GM21786 (cell line): ENCODE data around the gene N4BP2L2.

Experiments used
- ATAC-seq: cut with Tn5 transposase; IDR thresholded peaks from one replicate; pipeline ENCODE4 v1.9.1; 2021; ENCODE audit not compliant: unreplicated experiment

N4BP2L2 gene

DNA sequence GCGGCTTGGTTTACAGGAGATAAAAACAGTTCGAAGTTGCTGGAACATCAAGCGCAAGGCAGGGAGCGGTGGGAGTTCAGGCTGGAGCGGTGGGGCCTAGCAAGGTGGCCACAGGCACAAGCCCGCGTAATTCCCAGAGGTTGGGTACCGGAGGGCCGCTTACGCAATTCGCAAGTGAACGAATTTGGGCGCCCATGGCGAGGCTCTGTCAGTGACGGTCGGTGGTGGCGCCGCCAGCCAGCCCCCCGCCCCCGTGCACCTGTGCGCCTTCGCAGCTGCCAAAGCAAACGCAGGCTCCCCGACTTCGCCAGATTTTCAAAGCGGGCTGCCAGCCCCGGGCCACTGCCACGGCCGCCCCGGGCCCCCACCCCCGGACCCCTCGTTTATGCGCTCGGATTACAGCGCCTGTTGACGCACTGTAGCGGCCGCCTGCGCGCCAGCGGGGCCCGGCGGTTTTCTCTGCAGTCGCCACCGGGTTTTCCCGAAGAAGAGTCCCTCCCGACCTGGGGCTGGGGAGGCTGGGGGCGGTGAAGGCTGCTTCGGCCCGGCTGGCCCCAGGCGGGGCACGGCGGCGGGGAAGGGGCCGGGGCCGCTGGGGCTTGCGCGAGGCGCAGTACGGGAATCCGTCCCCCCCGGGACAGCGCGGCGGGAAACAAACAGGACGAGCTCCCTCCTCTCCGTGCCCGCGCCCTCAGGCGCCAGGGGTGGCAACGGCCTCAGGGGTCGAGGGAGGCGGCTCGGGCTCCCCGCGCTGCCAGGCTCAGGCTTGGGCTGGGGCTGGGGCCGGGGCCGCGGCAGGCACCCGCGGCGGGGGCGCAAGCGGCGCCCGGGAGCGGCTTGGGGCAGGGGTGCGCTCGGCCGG lies 111.4 kb downstream of the N4BP2L2 start:
- ATAC-seq = peak; percentile 1

GRCh38 chr13:32426191-32426989 lies 112.2 kb downstream of the N4BP2L2 start:
- ATAC-seq = peak; percentile 33

DNA sequence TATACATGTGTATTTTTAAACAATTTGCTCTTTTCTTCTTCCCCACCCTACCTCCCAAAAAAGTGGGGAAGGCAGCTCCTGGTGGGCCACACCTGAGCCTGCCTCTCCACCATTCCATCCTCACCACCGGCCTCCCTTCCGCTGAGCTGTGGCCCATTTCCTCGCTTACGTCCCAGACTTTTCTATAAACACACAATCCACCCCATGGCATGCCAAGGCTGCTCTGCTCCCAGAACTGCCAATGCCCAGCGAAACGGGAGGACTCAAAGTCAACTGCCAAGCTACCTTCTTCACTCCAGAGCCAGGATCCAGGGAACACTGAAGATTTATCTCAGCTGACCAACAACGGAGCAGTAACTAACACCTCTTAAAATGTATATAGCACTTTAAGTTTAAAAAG lies 113.4 kb downstream of the N4BP2L2 start:
- no peak for ATAC-seq

DNA sequence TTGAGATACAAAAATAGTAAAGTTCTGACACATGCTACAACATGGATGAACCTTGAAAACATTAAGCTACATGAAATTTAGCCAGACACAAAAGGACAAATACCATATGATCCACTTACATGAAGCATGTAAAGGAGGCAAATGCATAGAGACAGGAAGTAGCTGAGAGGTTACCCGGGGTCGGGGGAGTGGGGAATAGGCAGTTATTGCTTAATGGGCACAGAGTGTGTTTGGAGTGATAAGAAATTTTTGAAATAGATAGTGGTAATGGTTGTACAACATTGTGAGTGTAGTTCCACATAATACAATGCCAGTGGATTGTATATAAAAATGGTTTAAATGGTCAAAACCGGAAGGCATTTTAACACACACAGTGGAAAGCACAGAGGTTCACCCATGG lies 115.0 kb downstream of the N4BP2L2 start:
- ATAC-seq = no peak

DNA sequence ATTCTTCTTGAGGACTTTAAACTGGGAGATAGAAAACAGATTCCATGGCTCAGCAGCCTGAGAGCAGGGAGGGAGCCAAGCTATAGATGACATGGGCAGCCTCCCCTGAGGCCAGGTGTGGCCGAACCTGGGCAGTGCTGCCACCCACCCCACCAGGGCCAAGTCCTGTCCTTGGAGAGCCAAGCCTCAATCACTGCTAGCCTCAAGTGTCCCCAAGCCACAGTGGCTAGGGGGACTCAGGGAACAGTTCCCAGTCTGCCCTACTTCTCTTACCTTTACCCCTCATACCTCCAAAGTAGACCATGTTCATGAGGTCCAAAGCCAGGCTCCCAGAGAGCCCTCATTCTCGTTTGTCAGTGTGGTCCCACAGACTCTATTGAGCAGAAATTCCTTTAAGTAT lies 118.7 kb downstream of the N4BP2L2 start:
- no peak for ATAC-seq

DNA sequence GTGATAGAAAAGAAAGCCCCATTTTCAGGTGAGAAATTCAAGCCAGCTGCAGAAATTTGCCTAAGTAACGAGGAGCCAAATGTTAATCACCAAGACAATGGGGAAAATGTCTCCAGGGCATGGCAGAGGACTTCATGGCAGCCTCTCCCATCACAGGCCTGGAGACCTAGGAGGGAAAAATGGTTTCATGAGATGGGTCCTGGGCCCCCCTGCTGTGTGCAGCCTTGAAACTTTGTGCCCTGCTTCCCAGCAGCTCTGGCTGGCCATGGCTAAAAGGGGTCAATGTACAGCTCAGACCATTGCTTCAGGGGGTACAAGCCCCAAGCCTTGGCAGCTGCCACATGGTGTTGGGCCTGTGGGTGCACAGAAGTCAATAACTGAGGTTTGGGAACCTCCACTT lies 120.6 kb downstream of the N4BP2L2 start:
- no peak for ATAC-seq

DNA sequence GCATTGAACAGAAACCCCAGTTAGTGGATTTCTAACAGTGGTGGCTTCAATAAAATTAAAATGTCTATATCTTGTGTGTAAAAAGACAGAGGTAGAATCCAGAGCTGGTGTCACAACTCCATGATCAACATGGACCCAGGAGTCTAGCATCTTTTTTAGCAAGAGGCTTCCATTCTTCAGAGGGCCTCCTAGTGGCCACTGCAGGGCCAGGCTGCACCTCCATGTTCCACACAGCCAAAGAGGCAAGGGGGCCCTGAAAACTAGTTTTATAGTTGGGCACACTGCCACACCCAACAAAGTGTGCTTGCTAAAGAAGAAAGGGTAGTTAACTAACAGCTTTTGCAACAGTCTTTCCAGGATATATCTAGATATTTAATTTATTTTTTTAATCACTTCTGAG lies 123.6 kb downstream of the N4BP2L2 start:
- no peak for ATAC-seq

GRCh38 chr13:32414580-32414979 lies 124.0 kb downstream of the N4BP2L2 start:
- ATAC-seq = no peak

- ATAC-seq = no peak
Measured at GRCh38 chr13:32413284-32413683, 125.3 kb downstream of the N4BP2L2 start.

DNA sequence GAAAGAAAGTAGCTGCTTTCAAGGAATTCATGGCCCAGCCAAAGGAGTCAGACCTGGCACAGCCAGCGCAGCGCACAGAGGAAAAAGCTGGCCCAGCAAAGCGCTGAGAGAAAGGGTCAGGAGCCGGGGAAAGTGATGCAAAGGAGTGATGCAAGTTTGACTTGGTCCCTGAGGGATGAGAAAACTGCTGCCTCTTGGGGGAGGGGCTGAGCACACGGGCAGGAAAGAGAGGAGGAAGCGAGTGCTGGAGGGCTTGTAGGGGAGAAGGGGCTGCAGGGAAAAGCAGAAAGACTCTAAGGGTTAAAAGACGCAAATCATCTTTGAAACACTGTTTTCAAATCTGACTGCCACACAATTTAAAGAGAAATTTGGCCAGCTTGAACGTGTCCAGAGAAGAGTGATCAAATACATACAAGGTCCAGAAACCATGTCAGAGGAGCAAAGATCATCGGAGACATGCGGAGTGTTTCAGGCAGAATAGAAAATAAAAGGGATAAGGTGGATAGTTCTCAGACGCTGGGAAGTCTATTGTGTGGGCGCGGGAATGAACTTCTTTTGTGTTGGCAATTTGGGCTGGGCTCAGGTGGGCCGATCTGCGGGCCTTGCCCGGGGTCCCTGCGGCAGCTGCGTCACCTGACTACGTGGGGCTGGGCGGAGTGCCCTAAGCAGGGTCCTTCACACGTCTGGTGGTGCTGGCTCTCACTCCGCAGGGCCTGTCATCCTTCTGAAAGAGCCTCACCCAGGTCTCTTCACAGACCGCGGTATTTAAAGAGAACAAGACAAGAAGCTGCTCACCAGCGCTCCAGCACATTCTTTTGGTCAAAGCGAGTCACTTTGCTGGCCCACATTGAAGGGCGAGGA lies 128.8 kb downstream of the N4BP2L2 start:
- no peak for ATAC-seq

DNA sequence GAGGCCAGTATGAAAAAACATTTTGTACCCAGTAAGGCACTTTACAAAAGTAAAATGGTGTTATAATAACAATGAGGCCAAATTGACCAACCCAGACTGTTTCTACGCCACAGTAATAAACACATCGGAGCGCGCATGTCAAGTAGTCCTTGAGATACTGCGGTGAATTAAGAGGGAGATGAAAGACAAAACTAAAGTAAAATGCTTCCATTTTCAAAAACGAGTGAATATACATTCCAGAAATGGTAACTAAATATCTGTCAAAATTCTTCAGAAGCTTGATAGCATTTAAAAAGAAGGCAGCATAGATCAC lies 129.6 kb downstream of the N4BP2L2 start:
- no peak for ATAC-seq

GRCh38 chr13:32408296-32409000 lies 130.1 kb downstream of the N4BP2L2 start:
- ATAC-seq = no peak

- peak; percentile 74 for ATAC-seq
Measured at GRCh38 chr13:32407854-32408253, 130.7 kb downstream of the N4BP2L2 start.

- no peak for ATAC-seq
Measured at GRCh38 chr13:32403108-32403507, 135.5 kb downstream of the N4BP2L2 start.

- no peak for ATAC-seq
Measured at GRCh38 chr13:32391101-32391619, 147.4 kb downstream of the N4BP2L2 start.

- no peak for ATAC-seq
Measured at GRCh38 chr13:32390484-32390883, 148.1 kb downstream of the N4BP2L2 start.

- no peak for ATAC-seq
Measured at GRCh38 chr13:32390048-32390447, 148.5 kb downstream of the N4BP2L2 start.

DNA sequence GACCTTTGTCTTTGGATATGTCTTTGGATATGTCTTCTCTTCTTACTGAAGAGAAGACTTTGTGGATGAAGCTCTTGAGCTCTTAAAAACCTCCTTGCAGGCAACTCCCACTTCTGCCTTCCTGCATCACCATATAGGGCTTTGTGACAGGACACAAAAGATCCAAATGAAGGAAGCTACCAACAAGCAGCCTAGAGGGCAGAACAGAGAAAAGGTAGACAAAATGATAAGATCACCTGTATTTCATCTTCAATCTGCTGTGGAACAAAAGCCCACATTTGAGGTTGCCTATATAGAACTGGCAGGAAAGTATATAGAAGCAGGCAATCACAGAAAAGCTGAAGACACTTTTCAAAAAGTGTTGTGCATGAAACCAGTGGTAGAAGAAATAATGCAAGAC lies 153.2 kb downstream of the N4BP2L2 start:
- ATAC-seq = no peak

DNA sequence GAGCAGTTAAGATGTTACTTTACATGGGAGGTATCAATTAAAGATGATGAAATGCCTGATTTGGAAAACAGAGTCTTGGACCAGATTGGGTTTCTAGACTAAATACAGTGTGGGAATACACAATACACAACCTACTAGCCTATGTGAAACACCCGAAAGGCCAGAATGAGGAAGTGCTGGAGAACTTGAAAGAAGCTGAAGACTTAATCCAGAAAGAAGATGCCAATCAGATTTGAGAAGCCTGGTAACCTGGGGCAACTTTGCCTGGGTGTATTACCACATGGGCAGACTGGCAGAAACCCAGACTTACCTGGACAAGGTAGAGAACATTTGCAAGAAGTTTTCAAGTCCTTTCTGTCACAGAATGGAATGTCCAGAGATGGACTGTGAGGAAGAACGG lies 153.9 kb downstream of the N4BP2L2 start:
- ATAC-seq = no peak

DNA sequence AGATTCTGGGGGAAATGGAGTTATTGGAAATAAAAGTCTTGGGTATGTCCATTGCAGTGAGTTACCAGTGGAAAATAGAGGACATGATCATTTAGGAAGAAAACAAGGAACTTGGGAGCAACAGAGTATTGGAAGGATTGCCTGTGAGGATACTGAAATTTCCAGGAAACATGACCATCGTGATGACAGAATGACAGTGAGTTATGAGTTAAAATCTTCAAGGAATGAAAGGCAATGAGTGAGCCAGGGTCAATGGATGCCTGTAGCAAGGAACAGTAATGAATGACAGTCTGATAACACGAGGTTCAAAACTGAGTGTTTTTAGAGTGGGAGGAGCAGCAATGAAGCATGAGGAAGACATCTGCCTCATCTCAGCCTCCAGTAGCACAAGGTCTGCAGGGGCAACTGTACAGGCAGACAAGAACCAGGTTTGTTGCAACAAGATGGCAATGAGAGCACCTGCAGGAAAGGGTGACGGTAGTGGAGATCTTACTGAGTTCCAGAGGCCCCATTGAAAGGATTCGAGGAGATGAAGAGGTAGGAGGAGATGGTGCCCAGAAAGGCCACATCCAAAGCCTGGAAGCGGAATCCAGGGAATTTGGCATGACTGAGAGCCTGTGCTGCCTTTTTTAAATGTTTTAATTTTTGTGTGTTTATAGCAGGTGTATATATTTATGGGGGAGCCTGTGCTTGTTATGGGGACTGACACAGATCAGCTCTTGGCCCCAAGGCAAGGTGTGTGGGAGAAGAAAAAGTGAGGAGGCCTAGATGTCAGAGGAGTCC lies 154.6 kb downstream of the N4BP2L2 start:
- ATAC-seq = no peak
